Measurements from ENCODE around the gene JPT2. TPM values are rescaled to one million over a fixed set of nuclear protein-coding genes. Genes with fewer than 3 reads are reported as not detected.

JPT2 gene, protein sequence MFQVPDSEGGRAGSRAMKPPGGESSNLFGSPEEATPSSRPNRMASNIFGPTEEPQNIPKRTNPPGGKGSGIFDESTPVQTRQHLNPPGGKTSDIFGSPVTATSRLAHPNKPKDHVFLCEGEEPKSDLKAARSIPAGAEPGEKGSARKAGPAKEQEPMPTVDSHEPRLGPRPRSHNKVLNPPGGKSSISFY
- polyA plus RNA-seq (ENCODE audit: low read depth in 6 of 6): 10 to 100 TPM in 5 of 6 donors, 1 to 10 TPM in 1; 6.8 to 14.4 (median 11.5) TPM

DNA sequence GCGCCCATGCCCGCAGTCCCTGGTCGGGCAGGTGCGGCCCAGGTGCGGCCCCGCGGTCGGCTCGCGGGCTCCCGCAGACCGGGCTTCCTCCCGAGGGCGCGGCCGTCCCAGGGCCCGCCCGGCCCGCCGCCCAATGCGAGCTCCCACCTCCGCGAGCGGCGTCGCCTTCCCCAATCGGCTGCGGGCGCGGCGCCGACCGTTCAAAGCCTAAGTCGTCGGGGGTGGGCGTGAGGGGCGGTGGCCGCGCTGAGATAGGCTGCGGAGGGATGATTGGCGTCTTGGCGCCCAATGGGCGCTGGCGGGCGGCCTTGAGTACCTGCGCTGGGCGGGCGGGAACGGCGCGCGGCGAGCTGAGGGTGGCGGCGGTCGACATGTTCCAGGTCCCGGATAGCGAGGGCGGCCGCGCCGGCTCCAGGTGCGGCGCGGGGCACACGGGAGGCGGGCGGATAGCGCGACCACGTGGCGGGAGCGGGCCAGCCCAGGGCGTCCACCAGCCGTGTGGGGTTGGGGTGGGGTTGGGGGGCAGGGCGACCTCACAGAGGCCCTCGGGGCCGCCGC is at the start of gene JPT2:
TSS of gene JPT2 (plus strand) at position 338 of the 558 bp plus-strand sequence. CDS start at position 372, 34 bp downstream.
- ATAC-seq (ENCODE audit: low read depth in 2 of 2) (peak; percentile 93 to 94), DNase-seq (peak; percentile 96)
- Mint-ChIP-seq H3K27ac (peak within 1 kb of the TSS; percentile 79 to 97 (median 94)), H3K4me3 (peak within 1 kb of the TSS; percentile 87 to 96 (median 89)), H3K36me3 (peaks cover 6 to 14% of the 10 kb centered on the region in 2 donors), H3K4me1 (peaks cover 15 to 31% (median 29%) of the 10 kb centered on the region in 3 donors), H3K9me3 (no peaks in the 10 kb centered on the region), H3K27me3 (no peaks in the 10 kb centered on the region)

DNA sequence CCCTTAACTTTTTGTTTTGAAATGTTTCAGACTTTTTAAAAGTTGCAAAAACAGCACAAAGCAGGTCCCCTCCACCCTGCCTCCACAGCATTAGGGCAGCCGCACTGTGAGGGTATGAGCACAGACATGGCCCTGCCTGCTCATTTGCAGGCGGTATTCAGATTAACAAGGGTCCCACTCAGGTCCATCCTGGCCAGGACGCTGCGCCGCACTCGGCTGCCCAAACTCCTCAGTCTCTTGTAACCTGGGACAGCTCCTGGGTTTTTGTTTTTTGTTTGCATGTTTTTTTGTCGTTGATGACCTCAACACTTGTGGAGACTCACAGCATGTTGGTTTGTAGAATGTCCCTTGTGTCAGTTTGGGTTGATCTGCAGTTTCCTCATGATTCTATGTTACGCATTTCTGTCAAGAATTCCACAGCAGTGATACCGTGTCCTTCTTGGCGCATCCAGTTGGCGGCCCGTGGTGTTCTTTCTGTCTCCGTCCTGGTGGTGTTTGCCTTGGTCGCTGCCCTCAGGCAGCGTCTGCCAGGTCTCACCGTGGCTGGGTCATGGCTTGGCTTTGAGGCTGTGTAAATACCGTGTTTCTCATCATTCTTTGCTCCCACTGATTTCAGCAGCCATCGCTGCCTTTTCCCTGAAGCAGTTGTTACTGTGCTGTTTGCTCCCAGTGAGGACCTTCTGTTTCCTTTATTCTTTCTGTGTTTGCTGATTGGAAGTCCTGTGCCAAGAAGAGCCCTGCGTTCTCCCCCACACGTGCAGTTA is 47.4 kb upstream of the JPT2 start:
- Mint-ChIP-seq H3K27me3 (no peaks in the 10 kb centered on the region), H3K36me3 (peaks cover 7 to 12% of the 10 kb centered on the region in 2 donors), H3K9me3 (no peaks in the 10 kb centered on the region), H3K27ac (peak overlapping the region in 1 of 6 donors; percentile 63), H3K4me3 (no peak overlapping the region), H3K4me1 (peaks cover 9 to 10% (median 10%) of the 10 kb centered on the region in 3 donors)
- ATAC-seq (ENCODE audit: low read depth in 2 of 2) (no peak), DNase-seq (no peak)

DNA sequence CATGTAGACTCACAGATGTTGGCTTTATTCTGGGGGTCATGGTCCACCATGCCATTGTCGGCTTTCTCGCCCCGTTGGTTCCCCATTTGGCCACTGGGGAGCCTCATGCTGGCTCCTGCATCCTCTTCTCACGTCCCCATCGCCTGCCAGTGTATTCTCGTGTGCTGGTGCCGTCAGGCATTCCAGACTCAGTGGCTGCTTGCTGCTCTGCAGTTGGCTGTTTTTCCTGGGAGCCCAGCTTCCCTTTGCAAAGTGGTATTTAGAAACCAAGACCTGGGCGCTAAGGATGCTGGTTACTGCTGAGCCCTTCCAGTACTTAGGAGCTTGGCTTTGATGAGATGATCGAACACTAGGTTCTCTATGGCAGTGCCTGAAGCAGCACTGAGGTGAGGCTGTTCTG is 46.8 kb upstream of the JPT2 start:
- no peak for ATAC-seq (ENCODE audit: low read depth in 2 of 2)

DNA sequence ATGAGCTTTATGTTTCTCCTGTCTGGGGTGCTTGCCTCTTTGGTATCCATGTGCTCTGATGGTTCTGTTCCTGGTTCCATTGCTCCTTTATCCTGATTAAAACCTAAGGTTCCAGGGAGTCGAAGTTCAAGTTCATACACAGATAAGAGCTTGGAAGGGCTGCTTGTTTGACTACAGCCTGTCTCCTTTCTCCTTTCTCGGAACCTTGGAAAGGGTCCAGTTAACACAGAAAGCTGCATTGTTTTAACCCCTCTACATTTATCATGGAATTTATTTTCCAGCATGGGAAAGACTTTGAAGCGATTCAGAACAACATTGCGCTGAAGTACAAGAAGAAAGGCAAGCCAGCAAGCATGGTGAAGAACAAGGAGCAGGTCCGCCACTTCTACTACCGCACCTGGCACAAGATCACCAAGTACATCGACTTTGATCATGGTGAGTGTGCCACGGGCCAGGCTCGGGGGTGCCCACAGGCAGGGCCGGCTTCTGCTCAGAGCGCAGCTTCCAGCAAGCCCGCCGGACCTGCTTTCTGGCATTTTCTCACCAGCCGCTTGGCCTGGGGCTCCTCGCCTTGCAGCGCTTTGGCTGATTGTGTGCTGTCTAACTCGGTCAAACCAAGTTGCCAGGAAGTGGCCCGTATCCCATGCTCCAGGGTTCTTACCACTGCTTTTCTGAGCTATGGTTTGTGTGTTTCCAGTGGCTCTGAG is 46.0 kb upstream of the JPT2 start:
- no peak for DNase-seq
- Mint-ChIP-seq H3K27ac (no peak overlapping the region), H3K9me3 (no peaks in the 10 kb centered on the region), H3K4me1 (peaks cover 9 to 10% (median 10%) of the 10 kb centered on the region in 3 donors), H3K36me3 (peaks cover under 1 to 12% of the 10 kb centered on the region in 2 donors), H3K4me3 (no peak overlapping the region), H3K27me3 (no peaks in the 10 kb centered on the region)
- ATAC-seq (ENCODE audit: low read depth in 2 of 2): no peak

More for the DNA sequence above, 46.8 kb upstream of the JPT2 start:
- DNase-seq: no peak
- Mint-ChIP-seq H3K36me3 (peaks cover 7 to 12% of the 10 kb centered on the region in 2 donors), H3K27ac (peak overlapping the region in 1 of 6 donors; percentile 63), H3K9me3 (no peaks in the 10 kb centered on the region), H3K4me1 (peaks cover 9 to 10% (median 10%) of the 10 kb centered on the region in 3 donors), H3K27me3 (no peaks in the 10 kb centered on the region), H3K4me3 (no peak overlapping the region)

DNA sequence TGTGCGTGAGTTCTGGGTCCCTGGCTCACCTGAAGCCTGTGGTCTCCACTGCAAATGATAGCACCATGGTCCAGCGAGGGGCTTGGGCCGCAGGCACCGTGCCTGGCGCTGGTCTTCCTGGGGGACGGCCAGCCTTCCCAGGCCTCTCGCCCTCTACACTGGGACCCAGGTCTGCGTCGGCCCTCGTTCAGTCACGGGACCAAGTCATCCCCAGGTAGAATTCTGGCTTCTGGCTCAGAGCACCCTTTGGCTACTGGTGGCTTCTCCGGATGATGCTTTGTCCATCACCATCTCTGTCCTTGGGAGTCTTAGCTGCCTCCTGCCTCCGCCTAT is 45.5 kb upstream of the JPT2 start:
- H3K36me3 Mint-ChIP-seq: peaks cover 0 to 12% of the 10 kb centered on the region in 2 donors
- H3K4me3 Mint-ChIP-seq: no peak overlapping the region
- no peaks in the 10 kb centered on the region for H3K27me3 Mint-ChIP-seq
- peaks cover 9 to 10% (median 10%) of the 10 kb centered on the region in 3 donors for H3K4me1 Mint-ChIP-seq
- no peaks in the 10 kb centered on the region for H3K9me3 Mint-ChIP-seq
- DNase-seq (no peak), ATAC-seq (ENCODE audit: low read depth in 2 of 2) (no peak)
- no peak overlapping the region for H3K27ac Mint-ChIP-seq

DNA sequence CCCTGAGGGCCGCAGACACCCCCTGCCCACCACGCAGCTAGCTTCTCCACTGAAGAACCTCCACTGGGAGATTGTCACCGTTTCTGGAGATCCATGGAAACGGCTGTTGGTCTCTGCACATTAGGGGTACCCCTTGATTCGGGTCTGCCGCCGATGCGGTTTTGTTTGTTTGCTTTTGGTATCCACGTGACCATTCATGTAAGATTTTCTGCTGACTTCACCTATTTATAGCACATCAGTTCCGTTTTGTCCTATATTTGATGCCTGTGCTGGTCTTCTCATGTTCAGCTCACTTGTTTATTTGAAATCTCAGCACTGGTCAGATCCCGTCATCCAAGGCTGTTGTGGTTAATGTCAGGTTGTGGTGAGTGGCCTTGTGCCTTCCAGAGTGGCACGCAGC is 44.8 kb upstream of the JPT2 start:
- Mint-ChIP-seq H3K4me1 (peaks cover 9 to 10% (median 10%) of the 10 kb centered on the region in 3 donors), H3K27ac (no peak overlapping the region), H3K4me3 (no peak overlapping the region), H3K9me3 (no peaks in the 10 kb centered on the region), H3K27me3 (no peaks in the 10 kb centered on the region), H3K36me3 (peaks cover 6 to 16% of the 10 kb centered on the region in 2 donors)
- no peak for DNase-seq
- no peak for ATAC-seq (ENCODE audit: low read depth in 2 of 2)

DNA sequence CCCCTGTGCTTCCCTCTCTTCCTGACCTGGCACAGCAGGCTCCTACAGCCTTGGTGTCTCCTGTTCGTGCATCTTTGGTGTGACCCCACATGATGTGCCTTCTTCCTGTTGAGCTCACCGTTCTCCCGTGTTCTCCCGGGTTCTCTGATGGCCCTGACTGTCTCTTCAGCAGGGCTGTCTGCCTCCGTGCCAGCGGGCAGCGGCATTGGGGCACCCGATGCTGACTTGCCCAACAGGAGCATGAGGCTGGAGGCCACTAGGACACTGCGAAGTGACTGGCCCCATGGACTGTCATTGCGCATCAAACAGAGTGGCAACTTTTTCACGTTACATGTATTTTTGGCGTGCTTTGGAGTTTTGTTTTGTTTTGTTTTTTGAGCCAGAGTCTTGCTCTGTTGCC is 43.5 kb upstream of the JPT2 start:
- peak overlapping the region in 3 of 6 donors; percentile 27 to 87 (median 77) for H3K27ac Mint-ChIP-seq
- H3K27me3 Mint-ChIP-seq: no peaks in the 10 kb centered on the region
- H3K4me1 Mint-ChIP-seq: peaks cover 9 to 10% (median 10%) of the 10 kb centered on the region in 3 donors
- no peak overlapping the region for H3K4me3 Mint-ChIP-seq
- DNase-seq (no peak), ATAC-seq (ENCODE audit: low read depth in 2 of 2) (no peak)
- peaks cover 8 to 27% of the 10 kb centered on the region in 2 donors for H3K36me3 Mint-ChIP-seq
- H3K9me3 Mint-ChIP-seq: no peaks in the 10 kb centered on the region

DNA sequence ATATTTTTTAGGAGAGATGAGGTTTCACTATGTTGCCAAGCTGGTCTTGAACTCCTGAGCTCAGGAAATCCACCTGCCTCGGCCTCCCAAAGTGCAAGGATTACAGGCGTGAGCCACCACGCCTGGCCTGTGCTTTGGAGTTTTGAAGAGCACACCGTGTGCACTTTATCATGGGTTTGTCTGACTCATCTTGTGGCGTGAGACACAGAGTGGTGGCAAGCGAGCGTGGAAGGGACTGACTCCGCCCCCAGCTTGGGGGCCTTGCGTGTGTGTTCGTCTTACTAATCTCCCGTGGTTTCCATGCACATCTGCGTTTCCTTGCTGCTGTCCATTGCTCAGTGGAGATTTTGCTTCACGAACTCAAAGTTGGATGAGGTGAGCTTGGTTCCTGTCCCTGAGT is 43.0 kb upstream of the JPT2 start:
- Mint-ChIP-seq H3K4me1 (peaks cover 9 to 10% (median 10%) of the 10 kb centered on the region in 3 donors), H3K36me3 (peaks cover 8 to 27% of the 10 kb centered on the region in 2 donors), H3K4me3 (no peak overlapping the region), H3K9me3 (no peaks in the 10 kb centered on the region), H3K27me3 (no peaks in the 10 kb centered on the region), H3K27ac (no peak overlapping the region)
- ATAC-seq (ENCODE audit: low read depth in 2 of 2) (no peak), DNase-seq (no peak)

DNA sequence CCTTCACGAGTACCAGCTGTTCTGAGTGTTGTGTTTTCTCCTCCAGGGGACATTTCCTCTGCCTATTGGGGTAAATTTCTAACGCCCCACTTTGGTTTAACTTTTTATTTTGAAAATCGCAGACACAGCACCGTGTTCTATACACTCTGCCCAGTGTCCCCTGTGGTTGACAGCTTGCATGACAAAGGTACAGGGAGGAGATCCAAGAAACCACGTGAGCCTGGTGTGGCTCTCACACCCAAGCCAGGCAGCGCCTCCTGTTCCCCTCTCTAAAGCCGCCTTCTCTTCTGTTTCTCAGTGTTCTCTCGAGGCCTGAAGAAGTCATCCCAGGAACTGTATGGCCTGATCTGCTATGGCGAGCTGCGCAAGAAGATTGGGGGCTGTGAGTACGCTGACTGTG is 40.6 kb upstream of the JPT2 start:
- Mint-ChIP-seq H3K4me3 (no peak overlapping the region), H3K9me3 (no peaks in the 10 kb centered on the region), H3K27me3 (no peaks in the 10 kb centered on the region), H3K36me3 (peaks cover 9 to 34% of the 10 kb centered on the region in 2 donors), H3K27ac (no peak overlapping the region), H3K4me1 (peaks cover 2 to 4% (median 4%) of the 10 kb centered on the region in 3 donors)
- DNase-seq: no peak
- ATAC-seq (ENCODE audit: low read depth in 2 of 2): no peak

DNA sequence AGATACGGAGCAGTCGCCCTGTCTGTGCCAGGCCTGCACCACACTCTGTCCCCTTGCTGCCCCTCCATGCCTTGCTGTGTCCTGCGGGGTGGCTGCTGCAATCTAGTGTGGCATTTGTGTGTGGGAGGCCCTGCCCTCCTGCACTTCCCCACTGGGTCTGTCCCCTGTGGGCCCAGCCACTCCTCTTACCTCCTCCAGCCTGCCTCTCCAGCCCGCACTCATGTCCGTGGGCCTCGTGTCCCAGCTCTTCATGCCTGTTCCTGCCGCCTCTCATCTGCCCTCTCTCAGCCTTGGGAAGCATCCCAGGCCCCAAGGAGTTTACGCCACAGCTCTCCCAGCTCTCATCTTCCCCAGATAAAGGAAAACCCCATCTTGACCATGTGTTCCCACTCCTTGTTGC is 39.3 kb upstream of the JPT2 start:
- H3K36me3 Mint-ChIP-seq: peaks cover 15 to 34% of the 10 kb centered on the region in 2 donors
- no peak overlapping the region for H3K4me3 Mint-ChIP-seq
- H3K27me3 Mint-ChIP-seq: no peaks in the 10 kb centered on the region
- H3K27ac Mint-ChIP-seq: peak overlapping the region in 1 of 6 donors; percentile 39
- ATAC-seq (ENCODE audit: low read depth in 2 of 2): no peak
- H3K4me1 Mint-ChIP-seq: peaks cover 0 to 6% (median 4%) of the 10 kb centered on the region in 3 donors
- DNase-seq: no peak
- no peaks in the 10 kb centered on the region for H3K9me3 Mint-ChIP-seq

DNA sequence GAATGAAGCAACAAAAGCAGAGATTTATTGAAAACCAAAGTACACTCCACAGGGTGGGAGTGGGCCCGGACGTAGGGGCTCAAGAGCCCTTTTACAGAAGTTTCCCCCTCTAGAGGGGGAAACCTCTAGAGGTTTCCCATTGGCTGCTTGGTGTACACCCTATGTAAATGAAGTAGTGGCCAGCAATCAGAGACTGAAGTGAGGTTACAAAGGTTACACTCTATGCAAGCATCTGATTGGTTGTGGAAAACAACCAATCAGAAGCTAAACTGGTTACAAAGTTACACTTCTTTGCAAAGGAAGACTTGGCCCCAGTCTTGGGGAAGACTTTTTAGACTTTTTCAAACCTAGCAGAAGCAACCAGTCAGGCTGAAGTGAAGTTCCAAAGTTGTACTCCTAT is 38.8 kb upstream of the JPT2 start:
- no peak for ATAC-seq (ENCODE audit: low read depth in 2 of 2)
- Mint-ChIP-seq H3K4me3 (no peak overlapping the region), H3K36me3 (peaks cover 15 to 32% of the 10 kb centered on the region in 2 donors), H3K4me1 (peaks cover 5 to 11% (median 6%) of the 10 kb centered on the region in 3 donors), H3K27me3 (no peaks in the 10 kb centered on the region), H3K9me3 (no peaks in the 10 kb centered on the region), H3K27ac (peak overlapping the region in 1 of 6 donors; percentile 81)
- DNase-seq: no peak

DNA sequence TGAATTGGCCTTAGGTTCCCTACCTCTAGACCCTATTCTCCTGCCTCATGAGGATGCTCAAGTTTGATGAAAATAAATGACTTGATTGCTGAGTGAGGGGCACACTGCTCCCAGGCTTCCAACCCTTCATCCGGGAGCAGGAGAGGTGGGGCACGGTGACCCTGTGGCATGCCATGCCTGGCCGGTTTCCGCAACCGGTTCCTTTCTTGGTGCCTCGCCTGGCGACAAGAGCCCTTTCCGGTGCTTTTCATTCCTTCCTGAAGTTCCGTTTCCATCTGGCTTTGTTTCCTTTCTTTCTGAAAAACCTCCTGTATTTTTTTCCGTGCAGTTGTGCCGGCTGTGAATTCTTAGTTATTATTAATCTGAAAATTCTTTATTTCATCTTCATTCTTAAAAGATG is 38.2 kb upstream of the JPT2 start:
- ATAC-seq (ENCODE audit: low read depth in 2 of 2): no peak
- Mint-ChIP-seq H3K27me3 (no peaks in the 10 kb centered on the region), H3K4me1 (peaks cover 9 to 16% (median 11%) of the 10 kb centered on the region in 3 donors), H3K4me3 (no peak overlapping the region), H3K9me3 (no peaks in the 10 kb centered on the region), H3K36me3 (peaks cover 15 to 28% of the 10 kb centered on the region in 2 donors), H3K27ac (no peak overlapping the region)
- no peak for DNase-seq

DNA sequence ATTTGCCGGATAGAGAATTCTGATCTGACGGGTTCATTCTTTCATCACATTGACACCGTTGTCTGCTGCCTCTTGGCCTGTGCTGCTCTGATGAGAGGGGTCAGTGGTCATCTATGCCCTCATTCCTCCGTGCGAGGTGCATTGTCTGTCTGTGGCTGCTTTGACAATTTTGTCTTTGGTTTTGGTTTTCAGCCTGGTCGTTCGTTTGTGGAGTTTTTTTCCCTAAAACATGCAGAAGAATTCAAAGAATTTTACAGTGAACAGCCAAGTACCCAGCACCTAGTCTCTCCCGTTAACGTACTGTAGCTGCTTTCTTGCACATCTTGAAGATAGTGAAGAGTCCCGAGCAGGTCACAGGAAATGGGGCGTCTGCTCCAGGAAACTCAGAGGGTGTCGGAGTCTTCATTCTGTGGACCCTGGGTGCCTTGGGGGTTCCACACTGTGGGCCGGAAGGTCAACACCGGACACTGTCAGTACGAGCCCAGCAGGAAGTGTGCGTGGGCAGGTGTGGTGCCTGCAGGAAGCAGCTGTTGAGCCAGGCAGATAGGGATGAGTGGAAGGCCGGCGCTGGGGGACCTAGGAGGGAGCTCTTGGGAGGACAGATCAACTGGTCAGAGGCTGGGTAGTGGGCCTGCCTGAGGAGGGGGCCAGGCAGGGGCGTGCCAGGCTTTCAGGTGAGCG is 37.7 kb upstream of the JPT2 start:
- Mint-ChIP-seq H3K9me3 (no peaks in the 10 kb centered on the region), H3K4me1 (peaks cover 11 to 16% (median 11%) of the 10 kb centered on the region in 3 donors), H3K27ac (peak overlapping the region in 1 of 6 donors; percentile 45), H3K36me3 (peaks cover 15 to 28% of the 10 kb centered on the region in 2 donors), H3K4me3 (no peak overlapping the region), H3K27me3 (no peaks in the 10 kb centered on the region)
- no peak for ATAC-seq (ENCODE audit: low read depth in 2 of 2)
- DNase-seq: no peak
